GM12892 (cell line): ENCODE measurements around the gene ALK.

ENCODE experiments used
- POLR2A ChIP-seq: IDR thresholded peaks from 2 replicates; pipeline ENCODE4 v1.6.1; 2011; ENCODE audit warnings: low read depth, low read length, control low read depth
- POLR2AphosphoS5 ChIP-seq: IDR thresholded peaks from 2 replicates; pipeline ENCODE4 v1.6.1; 2011; ENCODE audit warnings: low read depth, low read length, control low read depth
- TAF1 ChIP-seq: IDR thresholded peaks from 2 replicates; pipeline ENCODE4 v1.6.1; 2011; ENCODE audit warnings: low read depth, mild to moderate bottlenecking, control low read depth, low read length, borderline replicate concordance

- no peak for TF ChIP-seq POLR2AphosphoS5
- TF ChIP-seq POLR2A = no peak
- TF ChIP-seq TAF1 = no peak
Measured at GRCh38 chr2:29377788-29378187, 543.6 kb downstream of the ALK start.
